ENCODE measurements around the gene HGF.
"Not testable (repeated sequence)": the region's sequence is repeated elsewhere in the genome, so short reads cannot be mapped to it uniquely, and the experiment has no call there.

The HGF gene

DNA sequence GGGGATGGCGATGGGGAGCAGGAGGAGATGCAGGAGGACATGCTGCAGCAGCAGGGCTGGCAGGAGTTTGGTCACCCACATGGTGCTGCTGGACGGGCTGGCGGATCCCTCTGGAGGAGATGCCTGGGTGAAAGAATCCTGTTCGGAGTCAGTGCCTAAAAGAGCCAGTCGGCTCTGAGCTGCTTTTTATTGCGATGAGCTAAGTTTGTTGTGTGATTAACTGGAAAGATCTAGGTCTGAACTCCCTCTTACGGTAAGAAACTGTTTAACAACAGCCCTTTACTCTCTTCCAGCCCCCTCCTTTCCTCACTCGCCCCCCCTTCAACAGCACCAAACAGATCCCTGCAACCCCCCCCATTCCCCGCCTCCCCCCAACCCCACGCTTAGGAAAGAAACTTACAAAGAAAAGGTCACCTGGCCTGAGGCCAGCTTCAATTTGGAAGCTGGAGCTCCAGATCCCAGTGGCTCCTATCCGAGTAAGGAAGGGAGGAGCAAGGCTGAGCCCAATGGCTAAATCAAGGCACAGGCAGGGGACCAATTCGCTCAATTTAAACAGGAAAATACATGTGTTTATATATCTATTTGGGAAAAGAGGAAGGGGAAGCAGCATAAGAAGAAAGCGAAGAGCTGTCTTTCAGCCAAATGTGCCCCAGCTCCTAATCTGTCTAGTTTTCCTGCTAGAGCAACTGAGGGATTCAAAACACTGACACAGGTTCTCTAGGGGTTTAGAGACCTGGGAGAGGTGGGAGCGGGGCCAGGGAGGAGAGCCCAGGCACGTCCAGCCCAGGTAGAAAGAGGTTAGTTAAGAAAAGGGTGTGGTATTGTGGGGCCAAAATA is at the start of gene HGF:
Gene HGF (minus strand): TSS at position 157 of the 837 bp plus-strand sequence. CDS start 76 bp downstream, at position 81.
- DNase-seq: peak; percentile 42

GRCh38 chr7:81816312-81816711 is 46.5 kb upstream of the HGF start:
- no peak for DNase-seq

DNA sequence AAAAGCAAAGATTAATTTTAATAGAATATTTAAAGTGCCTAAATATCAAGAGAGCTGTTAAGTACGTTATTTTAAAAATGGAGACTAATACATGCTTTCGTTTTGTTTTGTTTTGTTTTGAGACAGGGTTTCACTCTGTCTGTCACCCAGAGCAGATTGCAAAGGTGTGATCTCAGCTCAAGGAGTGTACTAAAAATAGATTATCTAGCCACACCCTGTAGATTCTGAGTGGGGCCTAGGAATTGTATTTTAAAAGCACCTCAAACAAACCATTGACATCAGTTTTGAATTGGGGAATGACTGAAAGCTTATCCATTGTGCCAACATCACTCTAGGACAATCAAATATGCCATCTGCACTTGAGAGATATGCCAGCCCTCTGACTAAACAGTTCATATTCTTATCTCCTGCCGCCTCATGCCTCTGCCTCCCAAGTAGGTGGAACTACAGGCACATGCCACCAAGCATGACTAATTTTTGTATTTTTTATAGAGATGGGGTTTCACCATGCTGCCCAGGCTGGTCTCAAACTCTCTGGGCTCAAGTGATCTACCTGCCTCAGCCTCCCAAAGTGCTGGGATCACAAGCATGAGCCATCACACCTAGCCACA is 43.1 kb upstream of the HGF start:
- DNase-seq: not testable (repeated sequence)

DNA sequence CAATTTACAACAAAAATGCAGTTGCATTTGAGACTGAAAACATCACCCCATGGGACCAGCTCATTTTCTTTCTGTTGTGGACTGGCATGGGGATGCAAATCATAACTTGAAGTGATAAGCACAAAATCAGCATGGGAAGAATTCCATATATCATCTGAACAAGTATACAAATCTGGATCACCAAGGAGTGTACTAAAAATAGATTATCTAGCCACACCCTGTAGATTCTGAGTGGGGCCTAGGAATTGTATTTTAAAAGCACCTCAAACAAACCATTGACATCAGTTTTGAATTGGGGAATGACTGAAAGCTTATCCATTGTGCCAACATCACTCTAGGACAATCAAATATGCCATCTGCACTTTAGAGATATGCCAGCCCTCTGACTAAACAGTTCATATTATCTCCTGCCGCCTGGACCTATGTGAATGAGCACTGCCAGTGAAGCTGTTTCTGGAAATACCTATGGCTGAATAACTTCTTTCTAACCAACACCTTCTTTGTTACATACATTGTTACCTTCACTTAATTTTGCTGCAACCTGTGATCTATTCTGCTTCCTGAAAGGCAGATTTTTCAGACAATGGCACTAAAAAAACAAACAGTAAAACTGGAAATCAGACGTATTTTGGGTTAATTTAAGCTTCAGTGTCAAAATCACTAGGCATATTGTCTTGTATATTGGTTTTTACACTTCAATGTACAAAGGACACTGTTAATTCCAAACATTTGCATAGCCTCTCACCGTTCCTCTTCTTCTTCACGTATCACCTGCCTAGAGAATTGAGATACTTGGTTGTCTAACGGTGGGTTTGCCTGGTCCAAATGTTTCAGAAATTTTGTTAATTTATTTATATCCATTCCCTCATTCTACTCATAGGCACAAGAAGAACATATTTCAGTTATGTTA is 42.4 kb upstream of the HGF start:
- DNase-seq: no peak

DNA sequence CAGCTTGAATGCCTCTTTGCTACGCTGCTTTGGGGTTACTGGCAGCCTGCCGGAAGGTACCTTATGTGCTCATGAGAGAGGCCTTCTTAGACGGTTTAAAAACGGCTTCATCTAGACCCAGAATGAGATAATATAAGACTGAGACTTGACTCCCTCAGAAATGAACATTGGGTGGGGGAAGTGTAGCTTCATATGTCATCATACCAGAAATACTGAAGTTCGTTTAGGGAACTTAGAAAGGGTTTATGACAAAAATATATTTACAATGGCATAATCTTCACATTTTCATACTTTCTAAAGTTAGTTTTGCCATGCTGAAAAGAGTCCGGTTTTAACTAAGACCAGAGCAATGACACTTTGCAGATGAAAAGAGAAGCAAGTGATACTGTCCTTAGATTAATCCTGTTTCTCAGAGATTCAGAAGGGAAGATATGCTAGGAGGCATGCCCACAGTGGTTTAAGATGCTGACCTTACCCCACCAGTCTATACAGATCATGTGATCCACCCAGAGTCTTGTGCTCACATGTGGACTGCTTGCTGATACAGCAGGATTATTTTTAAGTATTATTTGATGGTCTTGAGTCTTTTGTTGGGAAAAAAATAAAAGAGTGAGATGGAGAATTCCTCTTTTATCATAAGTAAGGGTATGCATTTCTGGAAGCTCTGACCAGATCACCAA is 40.8 kb upstream of the HGF start:
- no peak for DNase-seq

- not testable (repeated sequence) for DNase-seq
Observed at GRCh38 chr7:81808310-81808709, 38.5 kb upstream of the HGF start.

DNA sequence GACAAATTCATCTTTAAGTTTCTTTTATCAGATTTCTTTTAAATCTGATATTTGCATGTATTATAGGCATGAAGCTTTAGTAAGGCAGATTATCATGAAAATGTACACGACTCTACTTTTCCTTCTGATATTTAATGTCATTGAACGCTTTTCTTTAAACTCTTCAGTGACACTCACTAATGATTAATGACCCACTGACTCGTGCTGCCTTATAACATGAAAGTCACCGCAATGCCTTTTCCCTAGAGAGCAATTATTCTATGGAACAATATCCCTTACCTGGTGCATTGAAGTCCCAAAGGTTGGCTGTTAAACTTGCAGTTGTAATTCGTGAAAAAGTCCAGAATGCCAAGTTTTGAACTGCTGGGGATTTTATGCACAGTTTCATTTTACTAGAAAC is 33.4 kb upstream of the HGF start:
- no peak for DNase-seq

- no peak for DNase-seq
Observed at GRCh38 chr7:81802251-81802650, 32.4 kb upstream of the HGF start.

GRCh38 chr7:81801532-81801931 is 31.7 kb upstream of the HGF start:
- DNase-seq: no peak

GRCh38 chr7:81791568-81792518 is 22.0 kb upstream of the HGF start:
- DNase-seq: no peak

- no peak for DNase-seq
Observed at GRCh38 chr7:81790686-81791085, 20.8 kb upstream of the HGF start.

DNA sequence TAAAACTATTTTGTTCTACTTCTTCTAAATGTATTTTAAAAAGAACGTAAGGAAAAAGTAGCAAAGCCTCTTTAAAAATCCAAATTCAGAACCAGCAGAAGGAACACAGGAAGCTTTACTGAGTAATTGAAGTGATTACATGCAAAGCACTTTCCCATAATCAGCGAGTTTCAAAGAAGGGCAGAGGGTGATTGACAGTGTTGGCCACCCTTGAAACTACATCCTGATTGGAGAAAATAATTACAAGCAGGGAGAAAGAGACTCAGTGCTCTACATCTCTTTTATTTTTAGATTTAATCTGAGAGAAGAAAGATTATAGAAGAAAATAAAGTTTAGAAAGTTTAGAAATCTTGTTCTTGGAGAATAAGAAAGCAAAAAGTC is 20.3 kb upstream of the HGF start:
- DNase-seq: no peak

GRCh38 chr7:81789406-81790119 is 19.7 kb upstream of the HGF start:
- DNase-seq: no peak

DNA sequence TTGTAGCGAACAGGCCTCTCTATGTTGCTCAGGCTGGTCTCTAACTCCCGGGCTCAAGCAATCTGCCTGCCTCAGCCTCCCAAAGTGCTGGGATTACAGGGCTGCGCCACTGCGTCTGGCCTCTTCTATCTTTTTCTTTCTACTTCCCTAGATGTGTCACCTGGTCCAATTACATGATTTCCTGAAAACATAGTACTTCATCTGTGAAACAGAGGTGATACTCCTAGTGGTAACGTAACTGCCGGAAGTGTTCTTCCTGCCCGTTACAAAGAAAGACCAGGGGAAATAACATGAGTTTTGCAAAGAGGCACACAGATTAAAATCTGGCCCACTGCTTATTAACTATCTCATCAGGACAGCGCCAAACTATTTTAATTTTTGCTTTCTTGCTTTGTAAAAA is 18.4 kb upstream of the HGF start:
- DNase-seq: peak; percentile 93

- DNase-seq: no peak
Observed at GRCh38 chr7:81783818-81784217, 14.0 kb upstream of the HGF start.

GRCh38 chr7:81780914-81781693 is 11.3 kb upstream of the HGF start:
- peak; percentile 95 for DNase-seq

- DNase-seq: no peak
Observed at GRCh38 chr7:81779706-81780105, 9.9 kb upstream of the HGF start.

DNA sequence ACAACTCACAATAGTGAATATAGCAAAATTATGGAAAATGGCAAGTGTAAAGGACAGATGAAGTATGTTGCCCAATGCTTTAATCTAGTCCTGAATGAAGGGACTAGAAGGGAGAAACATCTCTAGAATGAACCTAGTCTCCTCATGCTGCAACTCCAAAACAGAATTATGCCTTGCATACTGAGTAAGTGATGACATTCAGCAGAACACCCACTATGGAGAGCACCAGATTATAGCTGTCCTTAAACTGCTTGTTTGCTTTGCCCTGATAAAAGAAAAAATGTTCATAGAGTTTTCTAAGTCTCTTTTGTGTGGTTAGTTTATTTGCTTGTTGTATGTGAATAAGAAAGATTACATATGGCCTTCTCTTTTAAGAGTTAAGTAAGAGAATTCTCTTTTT is 7.8 kb upstream of the HGF start:
- no peak for DNase-seq

- DNase-seq: no peak
Observed at GRCh38 chr7:81776948-81777630, 7.2 kb upstream of the HGF start.

DNA sequence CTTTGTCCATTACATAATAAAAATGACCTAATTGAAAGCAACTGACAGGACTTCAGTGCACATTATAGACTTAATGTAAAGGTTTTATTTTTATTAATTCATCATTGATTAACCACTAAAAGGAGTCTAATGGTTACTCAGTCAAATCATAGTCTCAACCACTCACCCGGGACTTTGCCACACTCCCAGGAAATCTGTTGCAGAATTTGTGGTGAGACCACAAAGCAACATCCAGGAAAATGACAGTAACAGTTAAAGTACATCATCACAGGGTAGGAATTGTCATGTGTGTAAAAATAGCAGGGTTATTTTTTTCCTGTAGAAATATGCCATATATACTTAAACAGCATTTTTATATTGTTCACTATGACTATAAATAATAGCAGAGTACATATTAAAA is 6.3 kb upstream of the HGF start:
- peak; percentile 71 for DNase-seq
